ENCODE results near the gene SRSF12.
A peak's percentile ranks its signal among the peaks of the same experiment; 100 is the strongest.

SRSF12 gene

GRCh38 chr6:89145956-89146717 is 28.3 kb upstream of the SRSF12 start, which contains the start of gene PM20D2:
PM20D2 (plus strand) TSS chr6:89146055; CDS start chr6:89146145, 90 bp downstream.
- Histone ChIP-seq H3K27ac (peak within 1 kb of the TSS; percentile 35 to 91 (median 86); a peak in 21 of 22 replicates), H3K4me2 (peak within 1 kb of the TSS; percentile 76 to 88 (median 82)), H3K4me3 (peak within 1 kb of the TSS; percentile 65 to 82 (median 75)), H3K9ac (peak within 1 kb of the TSS; percentile 78 to 91 (median 86)), H3K27me3 (no peaks in the 10 kb centered on the region), H3K36me3 (peaks cover 0 to 7% (median 0%) of the 10 kb centered on the region in 11 experiments; a peak in 4 of 22 replicates), H3K4me1 (peaks cover 0 to 23% (median 11%) of the 10 kb centered on the region in 10 experiments; a peak in 13 of 20 replicates), H4K20me1 (no peaks in the 10 kb centered on the region), H3K9me3 (replicated peaks in 1 of 11) (no peaks in the 10 kb centered on the region)
- no peak for TF ChIP-seq Cebpa-rat (IDR thresholded peaks at IDR 0.05)

- Histone ChIP-seq H3K9ac (peak overlapping the region; percentile 78 to 91 (median 86)), H3K4me1 (peaks cover 0 to 23% (median 11%) of the 10 kb centered on the region in 10 experiments; a peak in 13 of 20 replicates), H3K36me3 (peaks cover 0 to 7% (median 0%) of the 10 kb centered on the region in 11 experiments; a peak in 3 of 22 replicates), H3K27ac (peak overlapping the region; percentile 35 to 91 (median 86); a peak in 21 of 22 replicates), H3K27me3 (no peaks in the 10 kb centered on the region), H3K9me3 (replicated peaks in 1 of 11) (no peaks in the 10 kb centered on the region), H3K4me3 (peak overlapping the region; percentile 65 to 82 (median 75)), H4K20me1 (no peaks in the 10 kb centered on the region), H3K4me2 (peak overlapping the region; percentile 76 to 88 (median 82))
- TF ChIP-seq Cebpa-rat (IDR thresholded peaks at IDR 0.05): no peak
These were observed 27.5 kb upstream of the SRSF12 start for GRCh38 chr6:89145091-89145955.

GRCh38 chr6:89144354-89144906 is 26.6 kb upstream of the SRSF12 start:
- Histone ChIP-seq H3K9ac (no peak overlapping the region), H3K4me3 (no peak overlapping the region), H3K9me3 (replicated peaks in 1 of 11) (no peaks in the 10 kb centered on the region), H3K4me2 (peak overlapping the region in 4 of 11 experiments; percentile 76 to 83 (median 81); a peak in 3 of 22 replicates), H4K20me1 (no peaks in the 10 kb centered on the region), H3K36me3 (peaks cover 0 to 5% (median 0%) of the 10 kb centered on the region in 11 experiments; a peak in 2 of 22 replicates), H3K27me3 (no peaks in the 10 kb centered on the region), H3K27ac (no peak overlapping the region), H3K4me1 (peaks cover 0 to 23% (median 11%) of the 10 kb centered on the region in 10 experiments; a peak in 13 of 20 replicates)
- no peak for TF ChIP-seq Cebpa-rat (IDR thresholded peaks at IDR 0.05)

GRCh38 chr6:89140347-89141156 is 22.7 kb upstream of the SRSF12 start:
- H3K27ac ChIP-seq: no peak overlapping the region

GRCh38 chr6:89139509-89140346 is 21.9 kb upstream of the SRSF12 start:
- no peaks in the 10 kb centered on the region for H3K36me3 ChIP-seq
- peaks cover 0 to 5% (median 0%) of the 10 kb centered on the region in 10 experiments; a peak in 6 of 20 replicates for H3K4me1 ChIP-seq
- H4K20me1 ChIP-seq: no peaks in the 10 kb centered on the region
- no peaks in the 10 kb centered on the region for H3K9me3 ChIP-seq (replicated peaks in 1 of 11)
- no peak for TF ChIP-seq Cebpa-rat (IDR thresholded peaks at IDR 0.05)
- no peak overlapping the region for H3K27ac ChIP-seq
- H3K9ac ChIP-seq: no peak overlapping the region
- no peak overlapping the region for H3K4me3 ChIP-seq
- H3K27me3 ChIP-seq: no peaks in the 10 kb centered on the region
- no peak overlapping the region for H3K4me2 ChIP-seq

More at GRCh38 chr6:89140347-89141156, 22.7 kb upstream of the SRSF12 start:
- Histone ChIP-seq H3K9ac (no peak overlapping the region), H3K27me3 (no peaks in the 10 kb centered on the region), H3K4me2 (no peak overlapping the region), H3K9me3 (replicated peaks in 1 of 11) (no peaks in the 10 kb centered on the region), H3K36me3 (no peaks in the 10 kb centered on the region), H3K4me1 (peaks cover 0 to 13% (median 0%) of the 10 kb centered on the region in 10 experiments; a peak in 8 of 20 replicates), H3K4me3 (no peak overlapping the region), H4K20me1 (no peaks in the 10 kb centered on the region)
- no peak for TF ChIP-seq Cebpa-rat (IDR thresholded peaks at IDR 0.05)

GRCh38 chr6:89138173-89138572 is 20.3 kb upstream of the SRSF12 start:
- no peak overlapping the region for H3K4me3 ChIP-seq
- H3K4me1 ChIP-seq: no peaks in the 10 kb centered on the region
- no peaks in the 10 kb centered on the region for H3K9me3 ChIP-seq (replicated peaks in 1 of 11)
- no peak overlapping the region for H3K4me2 ChIP-seq
- no peak overlapping the region for H3K9ac ChIP-seq
- H3K36me3 ChIP-seq: no peaks in the 10 kb centered on the region
- H3K27ac ChIP-seq: no peak overlapping the region
- H4K20me1 ChIP-seq: no peaks in the 10 kb centered on the region
- no peak for TF ChIP-seq Cebpa-rat (IDR thresholded peaks at IDR 0.05)
- no peaks in the 10 kb centered on the region for H3K27me3 ChIP-seq

- H3K27ac ChIP-seq: no peak overlapping the region
- TF ChIP-seq Cebpa-rat (IDR thresholded peaks at IDR 0.05): no peak
- no peak overlapping the region for H3K4me3 ChIP-seq
- H3K4me2 ChIP-seq: no peak overlapping the region
- no peaks in the 10 kb centered on the region for H3K27me3 ChIP-seq
- H4K20me1 ChIP-seq: no peaks in the 10 kb centered on the region
- H3K36me3 ChIP-seq: no peaks in the 10 kb centered on the region
- 0 out of 22 replicates have a peak, but pooled peaks cover 0 to under 1% (median 0%) of the 10 kb centered on the region in 11 experiments for H3K9me3 ChIP-seq (replicated peaks in 1 of 11)
- no peak overlapping the region for H3K9ac ChIP-seq
- H3K4me1 ChIP-seq: no peaks in the 10 kb centered on the region
These were observed 16.9 kb upstream of the SRSF12 start for GRCh38 chr6:89134723-89135122.

Data from BLaER1 treated with 17β-estradiol and CSF1 and Interleukin-3, amounts not matched to agents 10 nM and 100 nM (cell line).